ENCODE data around the gene TBXA2R. TPM values are rescaled to one million over a fixed set of nuclear protein-coding genes. Genes with fewer than 3 reads are reported as not detected.

The TBXA2R gene
- total and polyA plus RNA-seq, 2 of the 8 experiments (the other 6 are each of a cell fraction or from before 2014, with no cell fraction given) = 0.39 to 0.50 TPM

DNA sequence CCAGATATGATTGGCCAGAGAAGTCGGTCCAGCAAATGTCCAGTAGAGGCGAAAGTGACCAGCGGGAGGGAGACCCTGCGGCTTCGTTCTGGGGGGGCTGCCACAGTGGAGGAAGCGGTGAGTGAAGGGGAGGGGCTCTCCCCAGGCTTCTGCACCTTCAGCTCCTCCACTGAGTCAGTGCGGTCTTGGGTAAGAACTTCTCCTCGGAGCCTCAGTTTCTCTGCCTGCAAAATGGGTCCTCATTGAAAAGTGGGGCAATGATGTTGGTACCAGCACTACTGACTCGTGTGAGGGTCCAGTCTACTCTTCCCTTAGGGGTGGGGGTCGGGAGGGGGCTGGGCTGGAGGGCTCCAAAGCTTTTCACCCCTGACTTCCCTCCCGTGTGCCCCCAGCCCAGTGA lies 17.2 kb downstream of the TBXA2R start:
- ChIA-PET CTCF (ENCODE audit: partially characterized antibody) (interaction anchor here (0.5 to 3.9 kb wide), 3 partner anchors 14 to 199 kb away, joined by 3 to 8 read pairs (median 3); no protein-coding TSS in a partner anchor), POLR2A (ENCODE audit: partially characterized antibody) (interaction anchor here (1.1 kb wide), 1 partner anchor 11 kb away, joined by 3 read pairs; no protein-coding TSS in a partner anchor)
- Histone ChIP-seq H3K4ac (replicated peaks; ENCODE audit: insufficient read length, low read depth, low read length) (no peak overlapping the region), H3K14ac (ENCODE audit: insufficient read length) (no peak overlapping the region), H3K27me3 (replicated peaks in 1 of 4; ENCODE audit: control insufficient read depth in 3 of 4, extremely low read depth in 1 of 4, insufficient read depth in 3 of 4, low read length in 3 of 4) (peaks cover 11 to 21% (median 15%) of the 10 kb centered on the region in 4 experiments; a peak in 6 of 7 replicates), H3K18ac (ENCODE audit: extremely low read depth, low read length) (no peak overlapping the region), H4K20me1 (replicated peaks in 1 of 2; ENCODE audit: control insufficient read depth in 1 of 2, insufficient read depth in 2 of 2, low read length in 2 of 2) (peaks cover 0 to 2% of the 10 kb centered on the region in 2 experiments), H3K4me1 (replicated peaks in 1 of 4; ENCODE audit: control insufficient read depth in 3 of 4, insufficient read depth in 4 of 4, low read length in 3 of 4) (peaks cover 0 to 4% (median 0%) of the 10 kb centered on the region in 4 experiments; a peak in 3 of 7 replicates), H4K5ac (ENCODE audit: insufficient read length, low read depth, low read length) (no peak overlapping the region), H2BK5ac (ENCODE audit: low read depth, low read length) (no peak overlapping the region), H2AK5ac (ENCODE audit: low read depth, low read length) (no peak overlapping the region), H3K79me1 (ENCODE audit: low read depth, low read length) (no peaks in the 10 kb centered on the region; the same call in 1 of the 2 replicates), H2BK120ac (replicated peaks; ENCODE audit: low read depth, low read length) (no peak overlapping the region), H3K4me2 (ENCODE audit: insufficient read depth in 1 of 2, low read depth in 2 of 2, low read length in 2 of 2) (no peak overlapping the region), H2BK20ac (ENCODE audit: low read length) (no peak overlapping the region), H3K36me3 (ENCODE audit: control insufficient read depth in 2 of 4, insufficient read depth in 4 of 4, low read length in 3 of 4) (no peaks in the 10 kb centered on the region), H3K23me2 (ENCODE audit: low read depth, low read length) (peaks cover 5% of the 10 kb centered on the region; the same call in 1 of the 2 replicates), H2AFZ (ENCODE audit: low read length) (no peak overlapping the region), H4K8ac (ENCODE audit: extremely low read depth, insufficient read depth, low read length) (no peak overlapping the region), H3K27ac (ENCODE audit: low read depth, low read length) (no peak overlapping the region), H2BK15ac (ENCODE audit: low read length) (no peak overlapping the region), H3K4me3 (ENCODE audit: extremely low read depth in 1 of 4, insufficient read depth in 2 of 4, low read depth in 3 of 4, low read length in 4 of 4) (no peak overlapping the region), H2BK12ac (ENCODE audit: low read depth, low read length) (no peak overlapping the region), H3K9me3 (ENCODE audit: insufficient read depth in 2 of 2, low read depth in 1 of 2, low read length in 1 of 2) (peaks cover 4 to 9% of the 10 kb centered on the region in 2 experiments; a peak in 3 of 4 replicates), H3K79me2 (ENCODE audit: control insufficient read depth in 1 of 2, insufficient read depth in 2 of 2, low read length in 2 of 2) (no peaks in the 10 kb centered on the region), H3K9ac (replicated peaks in 1 of 4; ENCODE audit: extremely low read depth in 1 of 4, low read depth in 3 of 4, low read length in 3 of 4) (no peak overlapping the region), H4K91ac (replicated peaks; ENCODE audit: insufficient read length, low read length) (no peak overlapping the region), H3K23ac (ENCODE audit: insufficient read length) (no peak overlapping the region), H3K56ac (replicated peaks; ENCODE audit: insufficient read length, low read depth, low read length) (no peak overlapping the region)
- no peak for DNase-seq (ENCODE audit: low read depth in 1 of 2, low spot score in 2 of 2)
- no peak for FAIRE-seq
- 81% methylated on average over 11 of the region's 11 CpGs; no CpG with 5 or more reads in 1 of the 2 experiments for WGBS, 2 experiments (ENCODE audit: extremely low coverage in 1 of 2, insufficient coverage in 1 of 2, insufficient read length in 1 of 2, insufficient replicate concordance in 2 of 2, low coverage in 1 of 2, low lambda C conversion rate in 2 of 2, missing lambda C conversion rate in 1 of 2)
- TF ChIP-seq YY1 (IDR thresholded peaks at IDR 0.05; ENCODE audit: low read depth, low read length) = no peak
- TF ChIP-seq KDM4A (IDR thresholded peaks at IDR 0.05; ENCODE audit: low read depth, low read length, severe bottlenecking) = no peak
- TF ChIP-seq, protein P1, sequence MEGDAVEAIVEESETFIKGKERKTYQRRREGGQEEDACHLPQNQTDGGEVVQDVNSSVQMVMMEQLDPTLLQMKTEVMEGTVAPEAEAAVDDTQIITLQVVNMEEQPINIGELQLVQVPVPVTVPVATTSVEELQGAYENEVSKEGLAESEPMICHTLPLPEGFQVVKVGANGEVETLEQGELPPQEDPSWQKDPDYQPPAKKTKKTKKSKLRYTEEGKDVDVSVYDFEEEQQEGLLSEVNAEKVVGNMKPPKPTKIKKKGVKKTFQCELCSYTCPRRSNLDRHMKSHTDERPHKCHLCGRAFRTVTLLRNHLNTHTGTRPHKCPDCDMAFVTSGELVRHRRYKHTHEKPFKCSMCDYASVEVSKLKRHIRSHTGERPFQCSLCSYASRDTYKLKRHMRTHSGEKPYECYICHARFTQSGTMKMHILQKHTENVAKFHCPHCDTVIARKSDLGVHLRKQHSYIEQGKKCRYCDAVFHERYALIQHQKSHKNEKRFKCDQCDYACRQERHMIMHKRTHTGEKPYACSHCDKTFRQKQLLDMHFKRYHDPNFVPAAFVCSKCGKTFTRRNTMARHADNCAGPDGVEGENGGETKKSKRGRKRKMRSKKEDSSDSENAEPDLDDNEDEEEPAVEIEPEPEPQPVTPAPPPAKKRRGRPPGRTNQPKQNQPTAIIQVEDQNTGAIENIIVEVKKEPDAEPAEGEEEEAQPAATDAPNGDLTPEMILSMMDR (IDR thresholded peaks at IDR 0.05; ENCODE audit: control extremely low read depth in 1 of 3, insufficient read depth in 1 of 3, low read depth in 1 of 3, low read length in 3 of 3) = no peak
- TF ChIP-seq HDAC2 (IDR thresholded peaks at IDR 0.05; ENCODE audit: borderline replicate concordance in 1 of 2, low read depth in 2 of 2, low read length in 2 of 2) = no peak
- TF ChIP-seq TCF12 (IDR thresholded peaks at IDR 0.05; ENCODE audit: low read depth, low read length) = no peak
- no peak for TF ChIP-seq BRCA1 (IDR thresholded peaks at IDR 0.05; ENCODE audit: low read depth, low read length)
- no peak for TF ChIP-seq CREB1 (IDR thresholded peaks at IDR 0.05)
- no peak for TF ChIP-seq TEAD4 (IDR thresholded peaks at IDR 0.05; ENCODE audit: low read depth, low read length)
- TF ChIP-seq HDAC6 (IDR thresholded peaks at IDR 0.05; ENCODE audit: low read depth, low read length) = no peak
- no peak for TF ChIP-seq SP2 (IDR thresholded peaks at IDR 0.05; ENCODE audit: low read length)
- no peak for TF ChIP-seq ZNF274 (IDR thresholded peaks at IDR 0.05; ENCODE audit: borderline replicate concordance, extremely low read depth, low read length)
- no peak for TF ChIP-seq RFX5 (IDR thresholded peaks at IDR 0.05; ENCODE audit: borderline replicate concordance, low read depth, low read length)
